H4 (cell line): ENCODE measurements around the gene SYT6. TPM values are rescaled to one million over a fixed set of nuclear protein-coding genes. Genes with fewer than 3 reads are reported as not detected.

Experiments
- DNase-seq: peaks from one replicate; pipeline ENCODE4 v3.0.0-alpha.2; 2015; ENCODE audit warnings: low spot score
- total RNA-seq: library from RNA; depleted of rRNA; stranded (reverse); fragments of >200 nt; shearing (Covaris generic); gene quantifications from 2 replicates; pipeline ENCODE4 v1.2.3, GENCODE V29; 2014

The SYT6 gene
- total RNA-seq, 1 experiment from 2014 or later = not detected

DNA sequence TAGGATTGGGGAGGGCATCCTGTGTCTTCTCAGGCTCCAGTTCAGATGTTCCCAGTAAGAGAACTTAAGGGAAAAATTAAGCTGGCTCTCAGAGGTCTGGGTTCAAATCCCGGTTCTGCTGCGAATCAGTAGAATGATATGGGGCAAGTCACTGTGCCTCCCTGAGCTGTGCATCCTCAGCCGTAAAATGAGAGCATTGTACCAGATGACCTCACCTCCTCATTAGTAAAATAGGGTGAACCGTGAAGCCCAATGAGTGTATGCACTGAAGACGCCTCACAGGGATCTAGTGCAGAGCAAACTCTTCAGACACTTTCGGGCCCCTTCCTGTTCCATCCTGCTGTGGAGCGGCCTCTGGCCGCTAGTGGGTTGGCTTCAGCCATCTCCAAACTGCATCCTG, 36.0 kb downstream of the SYT6 start:
- no peak for DNase-seq

DNA sequence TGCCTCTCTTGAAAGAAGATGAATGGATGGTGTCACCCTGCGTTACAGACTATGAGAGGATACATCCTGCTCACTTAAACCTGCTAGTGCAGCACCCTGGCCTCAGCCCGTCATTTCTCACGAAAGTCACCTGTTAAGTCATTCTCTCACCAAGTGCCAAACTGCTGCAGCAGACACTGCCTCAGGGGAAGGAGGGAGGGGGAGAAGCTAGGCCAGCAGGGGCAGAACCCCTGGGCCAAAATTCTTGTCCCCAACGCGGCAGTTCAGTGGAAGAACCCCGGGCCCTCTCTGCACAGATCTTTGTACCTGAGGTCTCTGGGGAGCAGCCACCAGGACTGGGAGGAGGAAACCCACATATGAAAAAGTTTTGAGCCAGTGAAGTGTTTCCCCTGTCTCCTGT, 37.6 kb downstream of the SYT6 start:
- DNase-seq = no peak

DNA sequence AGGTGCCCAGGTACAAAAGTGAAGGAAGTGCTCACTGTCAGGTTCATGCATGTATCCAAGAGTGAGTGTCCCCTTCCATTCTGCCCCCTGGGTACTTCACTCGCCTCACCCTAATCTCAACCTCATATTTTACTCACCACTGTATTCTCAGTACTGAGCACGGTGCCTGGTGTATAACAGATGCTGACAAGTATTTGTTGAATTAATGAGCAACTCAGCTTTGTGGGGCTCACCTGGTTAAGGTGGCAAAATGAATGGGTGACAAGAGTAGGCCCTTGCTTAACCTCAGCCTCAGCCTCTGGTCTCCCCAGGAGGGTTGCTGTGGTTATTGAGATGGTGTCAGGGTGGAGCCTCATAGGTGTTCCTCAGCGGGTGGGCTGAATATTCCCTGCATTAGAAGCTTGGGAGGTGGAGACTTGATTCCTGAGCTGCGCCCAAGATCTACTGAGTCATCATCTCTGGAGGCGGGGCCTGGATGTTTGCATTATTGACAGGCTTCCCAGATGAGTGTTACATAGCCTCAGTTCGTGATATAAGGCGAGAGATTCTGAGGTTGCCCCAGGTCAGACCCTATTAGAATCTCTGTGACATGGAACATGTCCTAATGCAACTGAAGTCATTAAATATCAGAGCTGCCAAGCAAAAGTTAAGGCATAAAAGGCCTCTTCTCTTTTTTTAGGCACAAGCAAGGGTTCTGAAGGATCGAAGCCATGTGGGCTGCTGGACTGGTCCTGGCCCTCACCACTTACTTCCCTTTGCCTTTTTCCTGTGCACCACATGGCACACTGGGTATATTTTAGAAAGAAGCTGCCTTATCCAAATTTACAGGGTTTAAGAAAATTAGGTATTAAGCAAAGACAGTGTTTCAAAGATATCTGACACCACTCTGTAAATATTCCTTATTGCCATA, 39.2 kb downstream of the SYT6 start:
- DNase-seq = peak; percentile 45

DNA sequence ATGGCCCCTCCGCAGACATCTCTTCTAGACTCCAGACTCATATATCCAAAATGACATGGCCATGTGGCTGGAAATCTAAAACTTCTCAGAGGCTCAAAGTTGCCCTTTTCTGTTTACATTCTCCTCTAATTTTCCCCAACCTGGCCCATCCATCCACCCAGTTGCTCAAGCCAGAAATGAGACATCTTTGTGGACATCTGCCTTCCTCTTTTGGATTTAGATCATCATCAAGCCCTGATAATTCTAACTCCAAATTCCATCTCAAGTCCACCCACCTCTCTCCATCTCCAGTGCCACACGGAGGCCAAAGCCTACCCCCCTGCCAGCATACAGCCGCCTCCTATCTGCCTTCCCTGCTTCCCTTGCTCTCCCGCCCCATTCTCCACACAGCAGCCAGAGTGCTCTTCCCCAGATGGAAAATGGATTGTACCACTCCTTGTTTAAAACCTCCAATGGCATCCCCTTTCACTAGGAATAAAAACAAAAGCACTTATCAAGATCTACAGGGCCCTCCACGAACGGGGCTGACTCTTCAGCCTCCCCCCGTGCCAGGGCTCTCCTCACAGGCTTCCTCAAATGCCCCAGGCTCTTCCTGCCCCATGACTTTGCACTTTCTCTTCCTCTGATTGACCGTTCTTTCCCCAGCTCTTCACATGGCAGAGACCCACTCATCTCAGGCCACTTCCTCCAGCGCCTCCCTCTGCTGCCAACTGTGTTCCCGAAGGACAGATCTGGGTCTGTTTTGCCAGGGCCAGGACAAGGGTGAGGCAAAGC, 40.1 kb downstream of the SYT6 start:
- peak; percentile 51 for DNase-seq

DNA sequence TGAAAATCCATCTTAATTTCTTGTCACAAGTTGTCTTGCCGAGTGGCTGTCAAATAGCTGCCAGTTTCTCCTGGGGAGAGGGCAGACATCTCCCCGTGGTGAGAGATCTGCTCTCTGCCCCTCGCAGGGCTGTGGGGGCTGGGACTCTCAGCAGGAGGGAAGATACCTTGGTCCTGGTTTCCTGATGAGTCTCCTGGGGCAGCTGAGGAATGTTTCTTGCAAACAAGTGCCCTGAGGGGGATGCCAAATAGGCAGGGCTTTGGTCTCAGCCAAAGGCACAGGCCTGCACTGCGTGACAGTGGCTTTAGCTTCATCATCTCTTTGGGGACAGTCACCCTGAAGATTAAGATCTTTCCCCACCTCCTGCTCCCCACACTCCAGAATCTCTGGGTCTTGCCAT, 40.9 kb downstream of the SYT6 start:
- no peak for DNase-seq

DNA sequence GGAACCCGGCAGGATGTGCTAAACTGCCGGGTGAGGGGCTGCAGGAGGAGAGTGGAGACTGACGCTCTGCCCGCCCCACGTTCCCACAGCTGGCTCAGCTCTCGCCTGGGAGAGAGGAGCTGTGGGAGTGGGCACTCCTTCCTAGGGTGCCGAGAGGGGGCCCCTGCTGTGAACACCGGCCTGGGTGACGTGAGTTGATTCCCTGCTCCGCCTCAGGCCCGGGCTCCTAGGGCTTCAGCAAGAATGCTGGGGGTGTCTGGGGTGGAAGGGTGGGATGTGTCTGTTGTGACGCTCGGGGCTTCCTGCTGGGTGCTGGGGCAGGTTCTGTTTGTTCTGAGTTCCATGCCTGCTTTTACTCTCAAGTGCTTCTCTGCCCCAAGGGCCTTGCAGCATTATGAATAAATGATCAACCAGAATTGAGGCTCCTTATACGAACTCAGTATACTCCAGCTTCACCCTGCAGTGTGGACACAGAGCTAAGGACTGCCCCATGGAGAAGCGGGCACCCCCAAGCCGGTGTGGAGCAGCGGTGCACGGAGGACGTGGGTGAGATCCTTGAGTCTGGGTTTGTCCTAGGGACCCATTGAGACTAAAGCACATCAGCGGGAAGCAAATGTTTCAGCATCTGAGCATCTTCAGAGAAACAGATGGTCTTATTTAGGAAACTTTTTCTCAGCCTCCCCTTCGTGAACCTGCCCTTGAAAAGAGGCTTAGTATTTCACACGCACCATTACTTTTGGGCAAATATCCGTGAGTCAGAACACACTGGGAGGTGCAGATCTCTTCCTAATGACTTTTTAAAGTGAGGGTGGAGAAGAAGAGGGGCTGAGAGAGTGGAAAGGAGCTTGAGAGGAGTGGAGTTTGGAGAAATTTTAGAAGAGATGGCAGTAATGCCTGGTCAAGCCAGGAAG, 41.7 kb downstream of the SYT6 start:
- no peak for DNase-seq

DNA sequence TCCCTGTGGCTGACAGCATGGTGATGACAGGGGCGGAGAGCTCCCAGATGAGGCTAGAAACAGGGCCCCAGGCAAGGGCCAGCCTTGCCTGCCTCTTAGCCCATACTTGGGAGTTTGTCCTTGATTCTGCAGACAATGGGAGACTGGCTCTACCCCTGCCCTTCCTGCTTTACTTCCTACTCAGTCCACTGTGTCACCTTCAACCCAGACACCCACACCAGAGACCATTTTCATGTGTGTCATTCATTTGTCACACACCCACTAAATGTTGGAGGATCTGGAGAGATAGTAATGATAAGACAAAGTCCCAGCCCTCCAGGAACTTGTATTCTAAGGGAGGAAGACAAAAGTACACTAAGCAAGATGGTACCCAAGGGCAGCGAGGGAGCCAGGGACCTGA, 43.7 kb downstream of the SYT6 start:
- DNase-seq = no peak

DNA sequence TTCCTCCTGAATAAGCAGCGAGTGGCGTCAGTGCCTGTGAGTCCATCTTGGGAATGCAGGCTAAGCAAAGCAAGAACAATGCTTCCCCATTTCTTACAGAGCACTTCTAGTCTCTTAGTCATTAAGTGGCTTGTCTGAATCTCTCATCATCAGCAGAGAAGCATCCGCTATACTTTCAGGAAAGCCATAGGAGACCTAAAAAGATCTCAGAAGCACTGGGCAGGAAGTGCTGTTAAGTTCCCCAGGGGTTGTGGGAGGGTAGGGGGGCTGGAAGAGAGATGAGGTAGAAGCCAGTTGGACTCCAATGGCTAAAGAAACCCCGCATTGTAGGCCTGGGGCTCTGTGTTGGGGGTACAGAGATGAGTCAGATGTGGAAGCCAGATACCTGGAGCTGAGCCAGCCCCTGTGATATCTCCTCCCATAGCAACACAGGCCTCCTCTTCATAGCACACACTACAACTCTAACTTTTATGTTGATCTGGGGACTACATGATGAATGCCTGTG, 44.9 kb downstream of the SYT6 start:
- DNase-seq = no peak

DNA sequence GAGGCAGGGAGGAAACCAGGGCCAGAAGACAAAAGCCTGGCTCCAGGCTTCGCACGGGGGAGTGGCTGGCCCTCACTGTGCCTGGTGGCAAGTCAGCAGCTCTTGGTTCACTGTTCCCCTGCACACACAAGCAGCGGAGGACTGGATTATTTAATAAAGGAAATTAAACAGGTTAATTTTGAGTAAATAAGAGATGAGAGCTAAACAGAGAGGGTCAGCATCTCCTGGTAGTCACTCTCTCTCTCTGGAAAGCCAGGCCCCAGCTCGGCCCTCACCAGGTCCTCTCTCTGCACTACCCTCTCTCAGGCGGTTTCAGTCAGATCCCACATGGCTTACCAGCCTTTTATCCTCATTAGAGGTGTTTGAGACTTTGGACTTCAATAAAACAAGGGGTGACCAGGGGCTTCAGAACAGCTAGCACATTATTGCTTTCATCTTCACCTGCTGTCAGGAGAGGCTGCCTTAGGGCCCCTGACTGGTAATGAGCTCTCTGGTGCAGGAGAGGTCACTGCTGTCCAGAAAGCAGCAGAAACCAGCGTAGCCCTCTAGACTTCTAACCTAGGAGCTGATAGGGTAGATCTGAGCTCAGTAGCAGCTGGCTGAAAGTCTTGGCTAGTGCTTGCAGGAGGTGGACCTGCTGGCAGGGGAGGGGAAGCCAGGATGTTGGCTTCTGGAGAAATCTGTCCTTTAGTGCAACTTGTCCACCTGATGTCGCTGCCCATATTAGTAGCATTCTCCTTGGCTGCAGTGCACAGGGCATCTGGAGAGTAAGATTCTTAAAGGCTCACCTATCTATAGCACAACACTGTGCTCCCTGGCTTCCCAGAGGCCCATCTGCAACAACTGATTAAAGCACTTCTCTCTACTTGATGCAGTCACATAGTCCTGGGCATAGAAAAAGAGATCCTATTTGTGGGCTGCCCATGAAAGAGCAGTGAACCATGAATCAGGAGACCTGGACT, 45.9 kb downstream of the SYT6 start:
- DNase-seq = no peak

DNA sequence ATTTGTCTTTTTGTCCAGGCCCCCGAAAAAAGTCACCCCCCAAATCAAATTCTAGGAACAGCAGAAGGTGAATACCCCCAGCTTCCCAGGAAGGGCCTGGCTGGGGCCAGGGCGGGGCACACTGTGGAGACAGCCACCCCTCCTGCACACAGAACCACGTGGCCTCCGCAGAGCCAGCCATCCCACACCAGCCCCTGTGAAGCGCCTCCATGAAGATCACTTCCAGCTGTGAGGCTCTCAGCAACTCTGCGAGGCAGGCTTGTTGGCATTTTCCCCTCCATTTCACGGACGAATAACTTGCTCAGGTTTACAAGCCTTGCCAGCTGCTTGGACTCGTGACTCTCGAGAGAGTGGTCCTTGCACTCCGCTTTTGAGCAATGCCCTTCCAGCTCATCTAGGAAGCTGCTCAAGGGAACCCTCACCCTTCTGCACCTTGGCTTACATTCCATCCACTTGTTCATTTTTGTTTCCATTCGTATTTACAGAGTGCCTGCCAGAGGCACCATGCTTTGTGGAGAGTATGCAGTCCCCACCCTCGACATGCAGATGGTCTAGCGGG, 48.2 kb downstream of the SYT6 start:
- no peak for DNase-seq

DNA sequence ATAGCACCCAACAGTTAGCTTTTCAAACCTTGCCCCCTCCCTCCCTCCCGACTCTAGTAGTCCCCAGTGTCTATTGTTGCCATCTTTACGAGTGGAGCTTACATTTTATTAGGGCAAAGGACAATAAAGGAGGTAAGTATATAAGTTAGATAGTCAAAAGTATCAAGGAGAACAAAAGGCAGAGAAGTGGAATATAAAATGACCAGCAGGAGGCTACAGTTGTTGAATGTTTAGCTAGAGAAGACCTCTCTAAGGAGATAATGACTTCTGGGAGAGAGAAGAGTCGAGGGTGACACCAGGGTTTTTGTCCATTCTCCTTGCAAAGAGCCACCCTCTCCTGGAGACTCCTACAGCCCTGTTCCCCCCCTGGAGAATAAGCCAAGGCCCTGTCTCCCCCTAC, 48.7 kb downstream of the SYT6 start:
- no peak for DNase-seq

DNA sequence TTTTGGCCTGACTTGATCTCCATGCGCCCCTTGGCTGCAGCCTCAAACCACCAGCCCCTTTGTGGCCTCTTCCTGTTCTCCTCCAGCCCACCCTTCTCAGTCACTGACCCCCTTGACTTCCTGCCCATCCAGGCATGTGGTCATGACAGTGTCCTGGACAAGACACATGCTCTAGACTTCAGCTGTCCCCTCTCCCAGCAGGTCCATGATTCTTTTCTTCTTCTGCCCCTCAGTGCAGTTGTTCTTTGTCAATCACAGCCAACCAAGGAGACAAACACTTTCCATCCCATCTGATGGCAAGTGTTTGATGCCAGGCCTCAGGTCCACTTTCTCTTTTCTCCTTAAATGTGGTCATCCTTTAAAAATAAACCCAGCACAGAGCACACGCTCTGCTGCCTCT, 49.7 kb downstream of the SYT6 start:
- no peak for DNase-seq

DNA sequence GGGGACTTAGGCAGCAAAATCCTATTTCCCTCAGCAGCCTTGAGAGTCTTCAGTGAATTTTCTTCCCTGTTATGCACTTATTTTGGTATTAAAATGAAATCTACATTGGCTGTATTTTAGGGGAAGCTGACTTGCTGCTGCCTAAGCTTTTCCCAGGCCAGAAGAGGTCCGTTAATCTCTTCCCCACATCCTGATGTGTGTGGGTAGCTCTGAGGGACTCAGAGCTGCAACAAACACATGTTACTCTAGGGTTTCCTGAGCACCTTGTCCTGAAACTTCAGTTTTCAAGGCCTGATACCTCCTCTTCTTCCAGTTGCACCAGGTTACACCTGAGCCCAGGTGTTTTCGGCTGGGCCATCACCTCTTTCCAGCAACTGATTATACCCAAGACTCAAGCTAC, 51.5 kb downstream of the SYT6 start:
- no peak for DNase-seq

DNA sequence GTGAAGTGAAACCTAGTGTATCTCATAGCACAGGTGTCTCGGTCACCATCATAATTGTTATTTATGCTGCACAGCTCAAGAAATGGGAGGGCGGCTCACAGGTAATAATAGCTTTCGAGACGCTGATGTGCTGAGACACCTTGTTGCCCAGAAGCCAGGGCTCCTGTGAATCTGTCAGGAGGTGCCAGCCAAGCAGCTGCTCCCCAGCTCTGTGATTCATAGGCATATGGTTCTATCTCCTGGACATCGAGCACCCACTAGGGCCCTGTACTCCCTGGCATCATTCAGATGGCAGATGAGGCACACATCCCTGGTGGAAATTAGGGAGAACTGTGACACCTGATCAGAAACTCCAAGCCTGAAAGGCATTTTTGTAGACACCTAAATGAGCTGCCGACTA, 53.5 kb downstream of the SYT6 start:
- DNase-seq = no peak

DNA sequence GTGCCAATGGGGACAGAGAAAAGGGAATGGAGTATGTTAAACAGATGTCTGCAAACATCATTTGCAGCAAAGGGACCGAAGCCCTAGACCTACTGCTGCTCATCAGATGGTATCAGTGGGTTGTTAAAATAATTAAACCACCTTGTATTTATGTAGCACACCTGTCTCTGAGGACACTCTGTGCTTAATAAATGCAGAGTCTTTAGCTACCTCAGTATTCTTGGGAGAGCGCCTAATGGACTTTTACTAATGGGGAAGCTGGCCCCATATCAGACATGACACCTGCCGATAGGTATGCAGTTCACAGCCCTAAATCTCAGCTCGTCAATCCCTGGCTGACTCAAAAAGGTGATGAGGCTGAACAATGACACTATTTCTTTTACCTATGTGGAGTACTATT, 54.4 kb downstream of the SYT6 start:
- DNase-seq = no peak

DNA sequence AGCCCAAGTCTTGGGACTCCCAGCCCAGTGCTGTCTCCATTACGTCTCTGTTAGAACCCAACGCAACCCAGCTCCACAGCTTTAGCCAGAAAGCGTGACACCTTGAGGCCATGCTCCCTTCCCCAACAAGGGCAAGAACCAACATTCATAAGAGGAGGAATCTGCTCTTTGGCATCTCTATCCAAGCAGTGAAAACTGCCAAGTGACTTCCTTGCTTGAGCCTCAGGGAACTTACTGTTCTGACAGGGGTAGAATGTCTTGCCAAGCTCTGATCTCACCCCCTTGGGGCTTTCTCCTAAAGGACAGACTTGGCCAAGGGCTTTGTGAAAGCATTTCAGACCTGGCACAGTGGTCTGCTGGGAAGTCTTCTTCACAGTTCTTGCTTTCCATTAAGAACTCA, 56.6 kb downstream of the SYT6 start:
- DNase-seq = no peak

DNA sequence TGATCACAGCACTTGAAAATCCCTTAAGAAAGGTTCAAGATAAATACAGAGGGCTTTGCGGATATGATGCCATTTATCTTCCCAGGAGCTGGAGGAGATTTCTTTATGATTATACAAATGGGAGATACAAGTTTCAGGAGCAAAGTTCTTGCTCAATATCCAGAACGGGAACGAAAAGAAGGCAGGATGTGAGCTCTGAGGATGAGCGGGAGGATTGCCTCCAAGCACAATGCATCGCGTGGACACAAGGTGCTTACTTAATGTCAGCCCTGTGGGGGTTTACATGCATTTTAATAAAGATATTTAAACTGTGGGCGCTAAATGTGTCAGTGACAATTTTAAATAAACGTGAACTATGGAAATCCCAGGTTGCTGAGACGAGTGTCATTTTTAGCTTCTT, 59.0 kb downstream of the SYT6 start:
- no peak for DNase-seq

DNA sequence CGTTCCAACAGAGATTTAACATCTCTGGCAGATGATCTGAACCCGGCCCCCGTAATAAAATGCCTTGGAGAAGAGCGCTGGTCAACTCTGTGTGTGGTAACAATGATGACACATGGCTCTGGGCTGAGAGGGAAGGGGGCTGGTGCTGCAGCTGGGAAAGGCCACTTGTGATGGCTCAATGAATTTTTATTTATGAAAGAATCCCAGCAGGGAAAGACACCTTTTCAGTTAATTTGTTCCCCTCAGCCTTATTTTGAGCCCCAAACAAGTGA, 59.4 kb downstream of the SYT6 start:
- DNase-seq = no peak

DNA sequence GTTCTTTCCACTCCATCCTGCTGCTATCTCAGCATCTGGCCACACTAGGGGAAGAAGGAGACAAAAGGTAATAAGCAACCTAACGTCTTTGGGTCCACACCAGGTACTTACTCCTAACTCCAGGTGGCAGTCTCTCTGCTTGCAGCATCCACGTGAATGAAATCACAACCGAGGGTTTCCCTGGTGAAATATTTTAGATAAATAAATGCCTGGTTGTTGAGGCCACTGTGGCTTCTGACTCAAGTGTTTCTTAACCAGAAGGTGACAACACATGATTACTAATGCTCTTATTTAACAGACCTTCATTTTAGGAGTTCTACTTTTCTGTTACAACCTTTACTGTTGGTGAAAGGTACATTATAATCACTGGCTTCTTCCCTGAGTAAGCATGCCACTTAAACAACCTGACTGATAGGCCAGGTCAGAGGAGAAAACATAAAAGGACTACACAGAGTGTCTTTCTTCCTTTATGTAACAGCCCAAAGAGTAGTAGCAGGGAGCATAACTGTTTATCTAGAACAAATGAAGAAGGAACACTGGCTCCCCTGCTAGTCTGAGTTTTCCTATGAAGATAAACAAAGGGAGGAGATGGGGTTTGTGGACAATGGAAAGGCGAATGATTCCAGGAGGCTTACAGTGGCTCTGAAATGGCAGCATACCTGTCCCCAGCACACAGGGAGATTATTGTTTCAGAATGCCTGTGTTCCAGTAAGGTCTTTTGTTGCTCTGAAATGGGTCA, 59.9 kb downstream of the SYT6 start:
- DNase-seq = peak; percentile 43
